ENCODE data around the gene PCMT1.
"Not testable (repeated sequence)": the region's sequence is repeated elsewhere in the genome, so short reads cannot be mapped to it uniquely, and the experiment has no call there.

Gene PCMT1

DNA sequence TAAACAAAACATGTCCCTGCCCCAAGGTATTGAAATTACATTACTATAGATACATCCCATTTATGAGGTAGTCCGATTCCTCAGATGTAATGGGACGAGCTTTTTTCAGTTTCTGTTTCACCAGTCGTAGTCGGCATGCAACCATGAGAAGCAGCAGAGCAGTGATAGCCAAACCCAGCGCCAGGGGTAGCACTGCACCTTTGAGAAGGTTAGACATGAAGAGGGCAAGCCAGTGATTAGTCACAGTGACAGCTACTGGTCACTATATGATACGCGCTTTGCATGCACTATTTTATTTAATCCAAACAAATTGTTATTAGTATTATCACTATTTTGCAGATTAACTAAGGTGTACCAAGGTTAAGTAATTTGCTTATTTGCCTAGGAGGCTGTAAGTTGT, 71.0 kb downstream of the PCMT1 start:
- DNase-seq (ENCODE audit: low read depth, low spot score) = no peak

DNA sequence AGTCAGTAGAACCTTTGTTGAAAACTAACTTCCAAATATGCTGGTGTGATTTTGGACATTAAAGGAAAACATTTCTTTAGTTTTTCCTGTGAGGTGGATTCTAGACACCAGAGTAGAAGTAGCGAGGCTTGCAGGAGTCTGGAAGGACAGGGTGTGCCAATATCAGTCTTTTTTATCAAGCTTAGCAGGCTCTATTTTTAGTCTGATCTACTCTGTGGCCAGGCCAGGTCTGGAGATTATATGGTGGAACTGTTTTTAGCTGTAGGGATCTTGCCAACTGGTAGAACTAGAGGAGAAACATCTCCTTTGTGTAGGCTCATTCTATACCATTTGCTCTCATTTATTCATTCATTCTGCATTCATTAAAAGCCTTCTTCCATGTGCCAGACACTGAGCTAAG, 72.0 kb downstream of the PCMT1 start:
- no peak for DNase-seq (ENCODE audit: low read depth, low spot score)

DNA sequence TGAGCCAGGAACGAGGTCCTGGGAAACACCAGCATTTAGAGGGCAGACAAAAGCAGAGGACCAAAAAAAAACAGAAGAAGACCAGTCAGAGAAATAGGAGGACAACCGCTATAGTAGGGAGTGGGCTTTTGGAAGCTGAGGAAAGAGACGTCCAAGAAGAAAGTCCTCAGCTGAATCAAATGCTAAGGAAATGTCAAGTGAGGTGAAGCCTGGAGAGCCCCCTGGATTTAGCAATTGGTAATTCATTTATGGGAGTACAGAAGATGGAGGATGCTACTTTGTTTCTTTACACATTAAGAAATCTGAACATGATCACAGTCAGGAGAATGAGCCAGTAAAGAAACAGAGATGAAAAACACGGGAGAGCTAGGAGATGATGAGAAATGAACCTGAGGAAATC, 73.5 kb downstream of the PCMT1 start:
- DNase-seq (ENCODE audit: low read depth, low spot score) = no peak

DNA sequence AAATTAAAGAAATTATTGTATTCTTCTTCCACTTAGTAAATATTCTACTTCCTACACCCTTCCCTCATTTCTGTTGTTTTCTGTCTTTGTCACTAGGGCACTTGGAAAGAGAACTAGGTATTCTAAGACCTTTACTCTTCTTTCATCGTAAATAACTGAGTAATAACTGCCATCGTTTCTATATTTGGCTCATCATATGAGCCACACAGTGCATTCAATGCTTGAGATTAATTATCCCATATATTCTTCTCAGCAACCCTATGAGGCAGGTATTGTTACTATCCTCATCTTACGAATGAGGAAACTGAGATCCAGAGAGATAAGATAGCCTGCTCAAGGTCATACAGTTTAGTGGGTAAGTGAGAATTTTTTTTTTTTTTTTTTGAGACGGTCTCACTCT, 75.8 kb downstream of the PCMT1 start:
- no peak for DNase-seq (ENCODE audit: low read depth, low spot score)

DNA sequence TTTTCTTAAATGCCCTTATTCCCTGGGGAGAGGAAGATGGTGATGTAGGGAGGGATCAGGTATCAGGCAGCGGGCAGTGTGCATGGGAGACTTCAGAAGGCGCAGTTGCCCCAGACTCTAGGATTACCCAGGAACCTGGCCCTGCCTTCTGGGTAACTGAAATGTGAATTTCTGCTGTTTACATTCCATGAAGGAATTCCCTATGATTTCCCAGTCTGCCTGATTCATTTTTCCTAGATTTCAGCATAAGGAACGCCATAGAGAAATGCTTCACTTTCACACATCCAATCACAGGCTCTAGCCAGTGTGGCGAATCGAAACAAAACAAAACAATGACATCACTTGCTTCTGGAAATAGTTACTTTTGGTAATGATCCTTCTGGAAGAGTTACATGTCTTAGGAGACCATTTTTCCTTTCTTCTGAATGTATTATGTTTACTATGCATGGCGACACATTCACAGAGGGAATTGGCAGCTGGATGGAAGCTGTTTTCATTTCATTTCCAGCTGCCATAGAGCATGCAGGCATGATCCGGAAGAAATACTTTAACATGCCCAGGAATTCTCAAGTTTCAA, 81.3 kb downstream of the PCMT1 start:
- no peak for DNase-seq (ENCODE audit: low read depth, low spot score)

DNA sequence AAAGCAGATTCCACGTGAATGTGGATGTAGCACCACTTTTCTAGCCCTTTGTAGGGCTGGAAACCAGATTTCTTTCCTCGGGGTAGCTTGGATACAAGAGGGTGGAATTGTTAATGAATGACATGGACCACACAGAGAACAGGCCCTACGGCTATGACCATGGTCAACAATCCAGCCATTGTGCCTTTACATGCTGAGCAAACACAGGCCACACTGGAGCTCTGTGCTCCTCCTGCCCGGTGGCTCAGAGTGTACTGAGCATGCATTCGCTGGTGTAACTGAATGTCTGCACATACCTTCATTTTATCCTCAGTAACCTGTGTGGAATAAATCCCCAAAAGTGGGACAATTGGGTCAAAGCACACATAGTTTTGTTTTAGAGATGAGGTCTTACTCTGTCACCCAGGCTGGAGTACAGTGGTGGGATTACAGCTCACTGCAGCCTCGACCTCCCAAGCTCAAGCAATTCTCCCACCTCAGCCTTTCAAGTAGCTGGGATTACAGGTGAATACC, 81.8 kb downstream of the PCMT1 start:
- peak; percentile 71 for DNase-seq (ENCODE audit: low read depth, low spot score)

DNA sequence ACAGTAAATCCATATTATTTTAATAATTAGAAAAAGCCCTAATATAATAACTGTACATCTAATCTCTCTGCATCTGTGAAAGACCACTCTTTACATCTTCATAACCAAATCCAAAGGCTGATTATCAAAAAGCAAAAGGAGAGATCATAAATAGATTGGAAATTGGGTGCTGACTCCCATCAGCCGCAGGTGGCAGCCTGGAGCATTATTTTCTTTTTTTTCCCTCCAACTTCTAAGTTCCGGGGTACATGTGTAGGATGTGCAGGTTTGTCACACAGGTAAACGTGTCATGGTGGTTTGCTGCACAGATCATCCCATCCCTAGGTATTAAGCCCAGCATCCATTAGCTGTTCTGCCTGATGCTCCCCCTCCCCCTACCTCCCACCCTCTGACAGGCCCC, 84.1 kb downstream of the PCMT1 start:
- no peak for DNase-seq (ENCODE audit: low read depth, low spot score)

DNA sequence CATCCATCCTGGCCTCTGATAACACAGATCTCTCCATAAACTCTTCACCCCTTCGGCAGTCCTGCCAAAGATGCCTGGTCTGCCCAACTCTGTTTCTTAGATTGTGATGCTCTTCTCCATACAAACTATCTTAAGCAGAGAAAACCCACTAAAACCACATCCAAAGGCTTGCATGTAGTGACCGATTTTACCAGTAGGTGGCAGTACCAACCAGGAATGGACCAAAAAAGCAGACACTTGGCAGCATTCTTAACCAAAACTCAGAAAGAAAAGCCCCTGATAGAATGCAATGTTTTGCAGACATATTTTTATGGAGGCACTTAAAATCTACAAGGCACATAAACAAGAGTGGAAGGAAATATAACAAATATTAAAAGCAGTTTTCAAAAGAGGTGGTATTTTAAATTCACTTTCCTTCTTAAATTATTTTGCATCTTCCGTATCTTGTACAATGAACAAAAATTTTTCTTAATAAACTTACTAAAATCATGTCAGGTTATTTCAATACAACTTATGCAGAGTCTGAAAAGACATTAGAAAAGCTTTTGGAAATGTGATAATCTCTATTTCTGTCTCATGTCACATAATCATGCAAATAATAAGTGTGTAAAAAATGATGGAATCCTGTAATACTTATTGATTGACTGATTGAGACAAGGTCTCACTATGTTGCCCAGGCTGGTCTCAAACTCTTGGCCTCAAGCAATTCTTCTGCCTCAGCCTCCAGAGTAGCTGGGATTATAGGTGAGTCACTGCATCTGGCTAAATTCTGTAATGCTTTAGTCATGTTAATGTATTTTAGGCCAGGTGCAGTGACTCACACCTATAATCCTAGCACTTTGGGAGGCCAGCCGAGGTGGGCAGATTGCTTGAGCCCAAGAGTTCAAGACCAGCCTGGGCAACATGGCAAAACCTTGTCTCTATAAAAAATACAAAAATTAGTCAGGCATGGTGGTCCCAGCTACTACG, 85.3 kb downstream of the PCMT1 start:
- peak; percentile 81 for DNase-seq (ENCODE audit: low read depth, low spot score)

DNA sequence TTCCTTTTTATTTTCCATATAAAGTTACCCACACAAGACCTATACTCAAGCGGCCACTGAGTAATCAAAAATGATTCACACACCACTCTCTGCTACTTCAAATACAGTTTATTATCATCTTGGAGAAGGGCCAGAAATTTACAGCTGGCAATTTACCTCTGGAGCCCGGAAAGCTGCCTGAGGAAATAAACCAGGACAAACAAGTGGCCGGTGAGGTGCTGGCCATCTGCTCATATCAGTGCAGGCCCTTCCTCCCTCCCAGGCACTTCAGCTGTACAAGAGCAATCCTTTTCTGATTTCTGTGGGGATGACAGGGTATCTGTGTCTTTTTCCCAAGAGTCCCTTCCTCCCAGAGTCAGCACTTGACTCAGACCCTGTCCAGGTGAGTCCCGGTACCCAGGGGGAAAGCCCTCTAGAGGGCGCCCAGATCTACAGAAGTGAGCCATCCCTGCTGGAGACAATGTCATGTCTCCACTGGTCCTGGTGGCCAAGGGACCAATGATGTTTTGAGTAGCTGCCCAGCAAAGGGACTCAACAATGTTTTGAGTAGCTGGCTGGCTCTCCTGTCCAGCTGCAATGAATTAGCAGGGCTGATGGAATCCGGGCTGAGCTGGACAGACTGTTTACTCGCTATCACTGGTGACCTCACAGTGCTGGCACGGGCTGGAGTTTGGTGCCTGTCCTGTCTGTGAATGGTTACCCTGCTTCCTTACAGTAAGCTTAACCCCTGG, 91.0 kb downstream of the PCMT1 start:
- peak; percentile 63 for DNase-seq (ENCODE audit: low read depth, low spot score)

DNA sequence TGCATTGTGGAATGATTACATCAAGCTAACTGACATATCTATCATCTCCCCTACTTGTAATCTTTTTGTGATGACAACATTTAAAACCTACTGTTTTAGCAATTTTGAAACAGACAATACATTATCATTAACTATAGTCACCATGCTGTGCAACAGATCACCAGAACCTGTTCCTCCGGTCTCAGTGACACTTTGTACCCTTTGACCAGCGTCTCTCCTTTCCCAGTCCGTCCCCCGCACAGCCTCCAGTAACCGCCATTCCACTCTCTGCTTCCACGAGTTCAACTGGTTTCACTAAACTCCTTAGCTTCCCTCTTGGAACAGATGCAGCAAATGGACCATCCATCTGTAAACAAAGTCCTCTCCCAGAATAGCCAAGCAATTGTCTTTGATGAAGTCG, 92.8 kb downstream of the PCMT1 start:
- no peak for DNase-seq (ENCODE audit: low read depth, low spot score)

DNA sequence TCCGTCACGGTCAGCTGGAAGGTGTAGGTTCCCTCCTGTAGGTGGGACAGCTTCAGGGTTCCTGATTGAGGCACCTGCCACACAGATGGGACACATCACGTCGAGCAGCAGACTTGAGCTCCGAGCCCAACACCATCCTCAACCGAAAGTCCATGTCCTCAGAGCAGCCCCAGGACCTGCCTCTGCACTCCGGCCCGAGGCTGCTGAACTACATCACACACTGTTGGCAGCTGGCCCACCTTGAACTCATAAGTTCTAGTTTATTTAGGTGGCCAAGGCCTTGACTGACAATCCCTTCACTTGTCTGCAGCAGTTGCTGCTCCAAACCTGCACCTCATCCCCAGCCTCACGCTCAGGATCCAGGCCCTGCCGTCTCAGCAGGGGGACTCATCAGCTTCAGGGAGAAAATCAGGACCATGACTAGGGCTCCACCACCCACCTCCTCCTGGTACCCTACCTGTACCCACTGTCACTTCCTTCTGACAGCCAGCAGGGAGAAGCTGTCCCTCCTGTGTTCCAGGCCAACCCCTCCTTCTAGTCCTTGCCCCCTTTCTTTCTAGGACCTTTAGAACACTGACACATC, 93.6 kb downstream of the PCMT1 start:
- no peak for DNase-seq (ENCODE audit: low read depth, low spot score)

DNA sequence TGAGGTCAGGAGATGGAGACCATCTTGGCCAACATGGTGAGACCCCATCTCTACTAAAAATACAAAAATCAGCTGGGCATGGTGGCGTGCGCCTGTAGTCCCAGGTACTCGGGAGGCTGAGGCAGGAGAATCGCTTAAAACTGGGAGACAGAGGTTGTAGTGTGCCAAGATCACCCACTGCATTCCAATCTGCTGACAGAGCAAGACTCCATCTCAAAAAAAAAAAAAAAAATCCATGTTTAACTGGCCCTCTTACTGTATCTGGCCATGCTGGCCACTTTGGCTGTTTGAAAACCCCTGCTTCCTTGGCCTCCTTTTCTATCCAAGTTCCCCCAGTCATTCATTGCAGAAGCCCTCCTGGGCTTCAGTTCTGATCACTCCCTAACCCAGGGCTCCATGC, 94.5 kb downstream of the PCMT1 start:
- not testable (repeated sequence) for DNase-seq (ENCODE audit: low read depth, low spot score)

DNA sequence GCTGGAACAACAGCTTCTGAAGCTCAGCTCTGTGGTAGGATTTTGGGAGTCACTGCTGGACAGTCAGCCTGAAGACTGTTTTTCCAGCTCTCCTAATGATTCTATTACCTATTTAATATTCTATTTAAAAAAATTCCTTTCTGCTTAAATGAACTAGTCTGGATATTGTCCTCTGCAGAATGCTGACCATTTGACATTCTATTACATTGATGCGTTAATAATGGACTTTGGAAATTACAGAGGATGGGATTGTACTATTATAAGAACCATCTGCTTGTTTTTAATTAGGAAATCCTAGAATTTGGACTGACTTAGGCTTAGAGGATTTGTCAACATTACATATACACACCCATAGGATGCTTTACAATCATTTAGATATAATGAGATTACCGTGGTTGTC, 94.9 kb downstream of the PCMT1 start:
- DNase-seq (ENCODE audit: low read depth, low spot score) = no peak

DNA sequence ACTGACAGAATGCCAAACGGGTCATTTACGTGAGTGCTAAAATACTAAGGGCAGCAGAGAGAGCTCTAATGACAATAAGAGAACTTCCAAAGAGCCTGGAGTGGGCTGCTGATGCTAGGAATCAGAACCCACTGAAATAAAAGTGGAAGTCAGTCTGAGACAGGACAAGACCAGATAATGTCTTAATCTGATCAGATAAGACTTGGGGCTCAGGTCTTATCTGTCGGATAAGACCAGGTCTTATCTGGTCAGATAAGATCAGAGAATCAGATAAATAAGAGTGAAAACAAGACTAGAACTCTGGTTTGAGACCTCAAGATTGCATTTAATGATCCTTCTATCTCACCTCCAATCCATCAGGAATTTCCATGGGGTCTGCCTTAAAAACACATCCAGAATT, 96.0 kb downstream of the PCMT1 start:
- no peak for DNase-seq (ENCODE audit: low read depth, low spot score)

DNA sequence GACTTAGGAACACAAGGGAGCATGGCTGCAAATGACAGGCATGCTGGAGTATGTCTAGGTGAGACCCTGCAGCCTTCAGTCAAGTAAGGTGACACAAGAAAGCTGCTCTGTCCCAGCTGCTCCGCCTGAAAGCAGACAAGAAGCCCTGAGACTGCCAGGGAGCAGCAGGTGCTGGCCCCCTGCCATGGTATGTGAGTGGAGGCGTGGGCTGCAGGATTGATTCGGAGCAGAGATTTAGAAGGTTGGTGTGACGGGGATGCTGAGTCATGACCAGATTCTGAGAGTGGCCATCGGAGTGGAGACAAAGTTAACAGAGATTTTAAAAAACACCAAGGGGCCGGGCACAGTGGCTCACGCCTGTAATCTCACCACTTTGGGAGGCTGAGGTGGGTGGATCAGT, 96.8 kb downstream of the PCMT1 start:
- no peak for DNase-seq (ENCODE audit: low read depth, low spot score)

DNA sequence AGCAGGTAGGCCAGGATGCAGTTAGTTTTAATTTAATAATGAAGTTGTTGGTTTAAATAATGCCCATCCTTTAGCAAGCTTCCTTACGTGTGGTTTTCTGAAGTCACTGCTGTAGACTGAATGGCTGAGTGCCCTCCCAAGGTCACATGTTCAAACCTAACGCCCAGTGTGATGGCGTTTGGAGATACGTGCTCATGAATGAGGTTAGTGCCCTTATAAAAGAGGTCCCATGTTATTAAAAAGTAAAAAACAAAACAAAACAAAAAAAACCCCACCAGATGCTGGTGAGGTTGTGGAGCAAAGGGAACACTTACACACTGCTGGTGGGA, 98.4 kb downstream of the PCMT1 start:
- no peak for DNase-seq (ENCODE audit: low read depth, low spot score)

DNA sequence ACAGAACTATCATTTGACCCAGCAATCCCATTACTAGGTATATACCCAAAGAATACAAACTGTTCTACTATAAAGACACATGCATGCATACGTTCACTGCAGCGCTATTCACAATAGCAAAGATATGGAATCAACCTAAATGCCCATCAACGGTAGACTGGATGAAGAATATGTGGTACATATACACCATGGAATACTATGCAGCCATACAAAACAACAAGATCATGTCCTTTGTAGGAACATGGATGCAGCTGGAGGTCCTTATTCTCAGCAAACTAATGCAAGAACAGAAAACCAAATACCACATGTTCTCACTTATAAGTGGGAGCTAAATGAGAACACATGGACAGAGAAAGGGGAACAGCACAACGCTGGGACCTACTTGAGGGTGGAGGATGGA, 98.8 kb downstream of the PCMT1 start:
- DNase-seq (ENCODE audit: low read depth, low spot score) = not testable (repeated sequence)

DNA sequence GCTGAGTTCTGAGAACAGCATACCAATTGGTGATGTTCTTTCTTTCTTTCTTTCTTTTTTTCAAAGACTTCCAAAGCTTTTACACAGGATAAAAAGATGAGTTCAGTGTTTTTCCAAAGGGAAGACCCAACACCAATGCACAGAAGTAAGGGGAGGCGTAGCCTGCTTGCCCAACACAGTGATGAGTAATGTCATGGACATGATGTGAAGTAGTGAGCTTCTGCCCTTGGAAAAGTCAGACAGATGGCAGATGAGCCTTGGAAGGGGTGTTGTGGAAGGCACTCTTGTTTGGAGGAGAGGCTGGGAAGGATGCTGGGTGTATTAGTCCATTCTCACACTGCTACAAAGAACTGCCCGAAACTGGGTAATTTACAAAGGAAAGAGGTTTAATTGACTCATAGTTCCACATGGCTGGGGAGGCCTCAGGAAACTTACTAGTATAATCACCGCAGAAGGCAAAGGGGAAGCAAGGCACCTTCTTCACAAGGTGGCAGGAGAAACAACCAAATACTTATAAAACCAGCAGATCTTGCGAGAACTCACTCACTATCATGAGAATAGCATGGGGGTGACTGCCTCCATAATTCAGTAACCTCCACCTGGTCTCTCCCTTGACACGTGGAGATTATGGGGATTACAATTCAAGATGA, 102.0 kb downstream of the PCMT1 start:
- DNase-seq (ENCODE audit: low read depth, low spot score) = no peak

DNA sequence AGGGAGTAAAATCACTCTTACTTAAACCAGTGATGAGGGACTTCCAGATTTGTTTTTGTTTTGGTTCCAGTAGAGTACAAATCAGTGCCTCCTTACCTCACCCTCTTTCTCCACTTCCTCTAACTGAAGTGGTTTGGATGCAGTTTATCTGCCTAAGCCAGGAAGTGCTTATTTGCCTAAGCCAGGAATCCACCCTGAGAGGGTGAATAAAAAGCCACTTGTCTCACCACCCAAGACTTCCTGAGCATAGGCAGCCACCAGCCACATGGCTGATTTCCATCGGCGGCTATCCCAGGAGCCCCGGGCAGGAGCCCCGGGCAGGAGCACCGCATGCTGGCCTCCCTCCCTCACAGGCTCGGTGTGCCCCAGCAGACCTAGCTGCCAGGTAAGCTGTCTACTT, 102.6 kb downstream of the PCMT1 start:
- DNase-seq (ENCODE audit: low read depth, low spot score) = peak; percentile 46

DNA sequence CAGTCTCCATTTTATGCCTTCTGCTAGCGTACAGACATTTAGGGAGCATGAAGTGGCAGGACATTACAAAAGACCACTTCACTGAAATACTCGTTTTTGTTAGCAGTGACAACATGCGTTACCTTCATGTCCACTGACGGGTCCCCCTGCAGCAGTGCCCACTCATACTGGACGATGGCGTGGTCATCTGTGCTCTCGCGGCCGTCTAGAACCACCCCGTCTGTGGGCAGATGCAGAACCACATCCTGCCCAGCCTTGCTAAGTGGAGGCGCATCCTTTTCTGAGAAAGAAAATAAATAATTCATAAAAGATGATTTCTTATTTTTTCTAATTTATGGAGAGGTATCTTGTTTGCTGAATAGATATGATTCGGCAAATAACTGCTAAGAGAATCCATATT, 103.3 kb downstream of the PCMT1 start:
- no peak for DNase-seq (ENCODE audit: low read depth, low spot score)

DNA sequence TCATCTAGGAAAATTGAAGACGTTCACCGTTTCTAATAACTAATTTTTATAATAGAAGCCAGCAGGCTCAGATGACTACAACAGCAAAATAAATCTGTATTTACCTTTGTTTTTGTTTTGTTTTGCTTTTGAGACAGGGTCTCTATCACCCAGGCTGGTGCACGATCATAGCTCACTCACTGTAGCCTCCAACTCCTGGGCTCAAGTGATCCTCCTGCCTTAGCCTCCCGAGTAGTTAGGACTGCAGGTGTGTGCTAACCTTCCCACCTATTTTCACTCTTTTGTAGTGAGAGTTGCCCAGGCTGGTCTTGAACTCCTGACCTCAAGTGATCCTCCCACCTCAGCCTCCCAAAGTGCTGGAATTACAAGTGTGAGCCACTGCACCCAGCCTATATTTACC, 104.5 kb downstream of the PCMT1 start:
- not testable (repeated sequence) for DNase-seq (ENCODE audit: low read depth, low spot score)

DNA sequence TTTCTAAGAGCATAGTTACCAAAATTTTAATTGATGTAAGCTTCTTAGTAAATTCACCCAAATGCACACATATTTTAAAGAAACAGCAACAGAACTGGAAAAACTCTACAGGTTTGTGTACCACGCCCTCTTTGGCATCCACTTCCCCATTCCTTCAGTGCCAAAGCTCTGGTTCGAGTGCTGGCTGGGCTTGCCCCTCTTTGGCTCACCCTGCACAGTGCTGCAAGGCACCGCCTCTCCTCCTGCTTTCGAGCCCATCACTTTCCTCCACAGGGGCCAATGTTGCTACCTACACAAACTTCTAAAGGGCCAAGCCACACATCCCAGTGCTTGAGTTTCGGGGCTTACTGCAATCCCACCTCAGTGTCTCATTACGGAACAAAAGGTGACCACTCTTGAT, 105.0 kb downstream of the PCMT1 start:
- no peak for DNase-seq (ENCODE audit: low read depth, low spot score)
